HG02884 (cell line): ENCODE data around the gene TKT.
A peak's percentile ranks its signal among the peaks of the same experiment; 100 is the strongest.

Source experiments
- ATAC-seq: cut with Tn5 transposase; IDR thresholded peaks from one replicate; pipeline ENCODE4 v1.9.1; 2021; ENCODE audit warnings: mild to moderate bottlenecking, moderate library complexity; ENCODE audit not compliant: unreplicated experiment

The TKT gene

DNA sequence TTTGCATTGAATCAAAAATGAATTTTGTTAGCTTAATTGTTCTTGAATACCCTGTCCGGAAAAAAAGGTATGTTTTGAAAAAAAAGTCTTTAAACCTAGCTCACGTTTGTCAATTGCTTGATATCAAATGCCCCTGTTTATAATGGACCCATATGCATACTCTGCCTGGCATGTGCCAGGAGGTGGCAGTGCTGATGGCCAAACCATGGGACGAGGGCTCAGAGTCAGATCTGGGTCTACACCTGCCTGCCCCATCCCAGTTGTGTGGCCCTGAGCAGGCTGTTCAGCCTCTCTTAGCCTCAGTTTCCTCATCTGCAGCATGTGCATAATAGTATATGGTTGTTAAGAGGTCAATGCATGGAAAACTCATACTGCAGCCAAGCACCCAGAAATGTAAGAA is 56.0 kb downstream of the TKT start:
- no peak for ATAC-seq

DNA sequence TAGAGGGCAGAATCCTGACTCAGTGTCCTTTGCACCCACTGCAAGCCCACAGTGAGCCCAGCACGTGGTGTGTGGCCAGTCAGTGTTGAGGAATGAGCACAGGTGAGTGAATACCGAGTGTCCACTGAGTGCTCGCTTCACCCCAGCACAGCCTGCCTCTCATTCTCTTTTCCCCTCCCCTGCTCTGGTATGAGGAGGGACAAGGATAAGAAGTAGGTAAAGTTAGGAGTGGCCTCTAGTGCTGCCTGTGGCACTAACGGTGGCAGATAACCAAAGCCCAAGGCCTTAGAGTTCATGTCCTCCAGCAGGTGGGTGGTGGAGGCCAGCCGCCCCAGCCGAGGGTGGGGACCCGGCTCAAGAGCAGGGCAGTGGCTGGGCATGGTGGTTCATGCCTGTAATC is 56.8 kb downstream of the TKT start:
- ATAC-seq: no peak

DNA sequence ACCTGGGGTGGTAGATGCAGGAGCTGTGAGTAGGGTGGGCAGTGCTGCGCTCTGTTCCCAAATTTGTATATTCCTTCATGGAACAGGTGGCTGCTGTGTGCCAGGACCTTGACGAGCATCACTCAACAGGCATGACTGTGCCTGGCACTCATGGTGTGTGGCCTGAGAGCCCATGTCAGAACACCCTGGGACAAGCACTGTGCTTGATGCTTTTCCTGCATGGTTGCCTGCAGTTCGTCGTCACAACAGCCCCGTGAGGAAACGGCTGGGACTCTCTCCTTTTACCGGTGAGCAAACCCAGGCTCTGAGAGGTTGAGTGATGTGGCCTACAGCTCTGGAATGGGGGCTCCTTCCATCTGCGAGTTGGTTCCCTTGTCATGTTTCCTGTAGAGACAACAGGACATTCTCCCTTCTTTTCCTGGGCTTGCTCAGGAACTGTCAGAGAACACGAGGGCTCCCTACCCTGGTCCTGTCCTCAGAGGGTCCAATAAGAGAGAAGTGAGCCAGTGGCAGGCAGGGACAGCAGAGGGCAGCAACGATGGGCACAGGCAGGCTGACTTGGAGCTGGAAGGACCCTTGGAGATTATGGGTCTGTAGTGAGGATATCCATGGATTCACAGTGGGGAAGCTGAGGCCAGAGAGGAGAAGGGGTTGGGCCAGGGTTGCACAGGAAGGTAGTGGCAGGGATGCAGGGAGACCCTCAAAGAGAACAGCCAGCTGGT is 57.4 kb downstream of the TKT start:
- ATAC-seq: no peak

GRCh38 chr3:53196575-53197407 is 59.0 kb downstream of the TKT start:
- no peak for ATAC-seq

GRCh38 chr3:53195602-53196574 is 59.9 kb downstream of the TKT start:
- no peak for ATAC-seq

DNA sequence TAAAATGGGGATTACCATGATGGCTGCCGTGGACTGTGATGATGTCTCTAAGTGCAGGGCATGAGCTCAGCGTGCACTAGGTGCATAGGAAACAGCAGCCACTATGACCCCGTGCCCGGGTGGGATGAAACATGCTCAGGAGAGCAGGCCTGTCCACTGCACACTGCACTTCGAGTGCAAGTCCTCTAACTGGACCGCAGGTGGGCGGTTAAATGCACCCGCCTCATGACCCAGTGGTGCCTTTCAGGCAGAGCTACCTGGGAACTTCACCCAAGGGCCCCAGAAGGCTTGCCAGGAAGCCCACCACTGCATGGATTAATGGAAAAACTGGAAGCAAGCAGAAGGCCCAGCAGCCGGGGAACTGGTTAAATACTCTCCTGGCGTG is 60.8 kb downstream of the TKT start:
- ATAC-seq: no peak

DNA sequence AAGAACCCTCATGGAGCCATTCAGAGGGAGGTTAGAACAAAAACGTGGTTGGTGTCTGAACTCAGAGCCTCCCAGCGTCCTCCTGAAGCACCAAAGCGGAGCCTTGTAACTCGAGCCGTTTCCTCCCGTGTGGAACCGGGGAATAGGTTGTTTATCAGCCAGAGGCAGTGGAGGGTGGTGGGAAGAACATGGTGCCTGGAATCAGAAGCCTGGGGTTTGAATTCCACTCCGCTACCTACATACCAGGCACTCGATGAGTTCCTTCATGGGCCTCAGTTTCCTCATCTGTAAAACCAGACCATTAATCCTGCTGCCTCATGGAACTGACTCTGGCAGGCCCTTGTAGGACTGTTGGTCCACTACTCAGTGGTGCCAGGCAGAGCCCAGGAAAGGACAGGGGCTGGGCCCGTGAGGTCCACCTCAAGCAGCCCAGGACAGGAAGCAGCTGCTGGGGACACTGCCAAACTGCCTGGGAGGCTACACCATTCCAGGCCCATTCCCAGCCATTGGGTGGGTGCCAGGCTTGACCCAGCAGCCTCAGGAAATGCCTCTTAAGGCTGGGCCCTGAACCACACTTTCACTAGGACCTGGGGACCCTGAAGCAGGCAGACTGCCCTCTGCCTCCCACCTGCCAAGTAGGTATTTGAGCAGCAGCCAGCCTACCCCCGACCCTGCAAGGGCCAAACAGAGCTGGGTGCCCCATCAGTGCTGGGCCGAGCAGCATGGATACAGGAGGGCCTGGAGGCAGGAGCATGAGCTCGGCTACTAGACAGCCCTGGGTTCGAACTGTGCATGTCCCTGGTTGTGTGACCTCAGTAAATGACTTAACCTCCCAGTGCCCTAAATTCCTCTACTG is 61.4 kb downstream of the TKT start:
- ATAC-seq: no peak

DNA sequence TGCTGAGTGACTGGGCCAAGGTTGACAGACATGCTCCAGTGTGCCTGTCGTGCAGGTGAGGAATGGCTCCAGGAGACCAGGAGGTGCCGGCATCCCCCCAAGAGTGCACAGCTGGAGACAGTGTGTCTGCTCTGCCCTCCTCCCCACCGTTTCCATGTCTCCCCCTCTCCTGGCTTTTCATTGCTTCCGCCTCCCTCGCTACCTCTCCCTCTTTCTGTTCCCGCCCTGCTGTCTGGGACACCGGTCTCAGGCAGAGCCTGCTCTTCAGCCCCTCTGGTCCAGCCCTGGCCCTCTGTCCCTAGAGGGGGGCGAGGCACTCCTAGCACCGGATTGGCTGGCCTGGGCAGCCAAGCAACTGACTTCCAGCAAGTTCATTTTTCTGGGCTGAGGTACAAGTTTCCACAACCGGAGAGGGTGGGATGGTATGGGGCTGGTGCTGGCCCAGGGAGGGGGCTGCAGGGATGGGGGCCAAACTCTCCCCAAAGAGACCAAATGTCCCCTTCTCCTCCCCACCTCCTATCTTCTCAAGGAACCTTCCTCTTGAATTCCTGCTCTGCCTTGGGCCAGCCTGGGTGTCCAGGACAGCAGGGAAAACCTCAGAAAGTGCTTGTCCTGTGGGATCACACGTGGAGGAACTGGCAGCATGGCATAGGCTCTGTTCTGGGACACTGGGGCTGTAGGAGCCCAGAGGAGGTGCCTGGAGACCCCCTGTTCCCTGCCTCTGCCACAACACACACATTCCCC is 62.2 kb downstream of the TKT start:
- no peak for ATAC-seq

DNA sequence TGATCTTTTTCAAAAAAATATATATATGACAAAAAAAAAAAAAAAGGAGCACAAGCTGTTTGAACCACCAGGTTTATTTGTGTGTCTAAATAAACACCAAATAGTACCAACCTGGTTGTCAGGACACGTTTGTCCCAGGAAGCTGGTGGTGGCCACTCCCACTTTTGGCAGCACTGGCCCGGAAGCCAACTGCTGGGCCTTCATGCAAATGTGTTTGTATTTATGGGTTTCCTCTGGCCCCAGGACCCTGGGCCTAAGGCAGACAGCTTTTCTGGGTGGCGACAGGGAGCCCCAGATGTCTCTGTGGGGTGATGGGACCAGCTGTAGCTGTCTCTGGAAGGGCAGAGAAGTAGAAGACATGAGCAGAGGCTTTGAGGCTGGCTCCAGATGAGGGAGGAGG is 63.2 kb downstream of the TKT start:
- ATAC-seq: peak; percentile 43

DNA sequence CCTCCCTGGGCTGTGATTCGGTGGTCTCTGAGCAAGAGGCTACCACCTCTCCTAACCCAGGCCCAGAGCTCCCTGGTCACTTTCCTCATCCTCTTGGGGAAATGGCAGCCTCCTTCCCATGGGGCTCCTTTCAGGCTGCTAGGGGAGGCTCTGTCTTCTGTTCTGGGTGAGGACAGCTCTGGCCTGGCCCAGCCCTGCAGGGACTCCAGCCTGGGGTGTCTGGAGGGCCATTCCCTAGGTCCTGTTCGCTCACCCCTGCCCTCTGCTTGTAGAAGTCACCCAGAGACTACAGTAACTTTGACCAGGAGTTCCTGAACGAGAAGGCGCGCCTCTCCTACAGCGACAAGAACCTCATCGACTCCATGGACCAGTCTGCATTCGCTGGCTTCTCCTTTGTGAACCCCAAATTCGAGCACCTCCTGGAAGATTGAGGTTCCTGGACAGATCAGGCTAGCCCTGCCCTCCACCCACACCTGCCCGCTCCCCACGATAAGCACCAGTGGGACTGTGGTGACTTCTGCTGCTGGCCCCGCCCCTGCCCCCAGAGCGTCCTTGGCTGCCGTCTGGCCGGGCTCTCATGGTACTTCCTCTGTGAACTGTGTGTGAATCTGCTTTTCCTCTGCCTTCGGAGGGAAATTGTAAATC is 63.9 kb downstream of the TKT start:
- no peak for ATAC-seq

GRCh38 chr3:53190659-53191058 is 65.2 kb downstream of the TKT start:
- no peak for ATAC-seq

DNA sequence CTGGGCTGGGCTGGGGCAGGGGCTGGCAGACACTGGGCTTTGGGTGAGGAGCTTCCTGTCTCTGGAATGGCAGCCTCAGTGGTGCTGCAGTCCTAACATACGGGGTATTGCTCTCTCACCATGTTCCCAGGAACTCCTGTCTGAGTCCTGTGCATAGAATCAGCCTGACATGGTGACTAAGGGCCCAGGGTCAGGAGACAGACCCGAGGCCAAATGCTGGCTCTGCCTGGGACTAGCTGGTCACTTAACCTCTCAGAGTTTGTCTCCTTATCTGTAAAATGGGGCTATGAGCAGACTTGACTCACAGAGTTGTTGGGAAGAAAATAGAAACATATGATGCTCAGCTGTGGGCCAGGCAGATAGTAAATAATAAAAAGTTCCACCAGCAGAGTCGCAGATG is 66.5 kb downstream of the TKT start:
- ATAC-seq: no peak

DNA sequence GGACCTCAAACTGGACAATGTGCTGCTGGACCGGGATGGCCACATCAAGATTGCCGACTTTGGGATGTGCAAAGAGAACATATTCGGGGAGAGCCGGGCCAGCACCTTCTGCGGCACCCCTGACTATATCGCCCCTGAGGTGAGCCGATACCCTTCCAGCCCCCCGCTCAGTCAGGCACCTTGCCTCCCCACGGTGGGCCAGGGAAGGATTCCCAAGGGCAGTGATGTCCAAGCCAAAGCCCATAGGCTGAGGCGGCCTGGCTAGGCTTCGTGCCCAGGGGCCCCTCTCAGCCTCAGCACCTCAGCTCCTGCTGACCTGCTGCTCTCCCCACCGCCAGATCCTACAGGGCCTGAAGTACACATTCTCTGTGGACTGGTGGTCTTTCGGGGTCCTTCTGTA is 67.1 kb downstream of the TKT start:
- no peak for ATAC-seq

GRCh38 chr3:53188136-53188685 is 67.6 kb downstream of the TKT start:
- ATAC-seq: no peak

- no peak for ATAC-seq
Measured at GRCh38 chr3:53187430-53187829, 68.4 kb downstream of the TKT start.

DNA sequence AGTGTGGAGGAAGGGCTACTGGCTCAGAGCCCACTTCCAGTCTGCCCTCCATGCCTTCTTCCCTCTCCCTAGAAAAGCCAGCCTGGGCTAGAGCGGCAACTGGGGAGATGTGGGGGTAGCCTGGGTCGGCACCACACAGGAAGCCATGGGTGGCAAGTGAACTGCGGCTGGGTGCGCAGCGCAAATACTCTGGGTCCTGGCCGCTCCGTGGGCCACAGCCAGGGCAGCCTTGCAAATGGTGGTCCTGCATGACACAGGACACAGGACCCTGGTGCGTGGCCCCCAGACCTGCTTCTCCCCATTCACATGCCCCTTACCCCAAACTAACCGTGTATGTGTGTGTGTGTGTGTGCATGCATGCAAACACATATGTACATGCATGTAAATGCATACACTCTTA is 69.1 kb downstream of the TKT start:
- no peak for ATAC-seq

- ATAC-seq: no peak
Measured at GRCh38 chr3:53185761-53186465, 69.9 kb downstream of the TKT start.

DNA sequence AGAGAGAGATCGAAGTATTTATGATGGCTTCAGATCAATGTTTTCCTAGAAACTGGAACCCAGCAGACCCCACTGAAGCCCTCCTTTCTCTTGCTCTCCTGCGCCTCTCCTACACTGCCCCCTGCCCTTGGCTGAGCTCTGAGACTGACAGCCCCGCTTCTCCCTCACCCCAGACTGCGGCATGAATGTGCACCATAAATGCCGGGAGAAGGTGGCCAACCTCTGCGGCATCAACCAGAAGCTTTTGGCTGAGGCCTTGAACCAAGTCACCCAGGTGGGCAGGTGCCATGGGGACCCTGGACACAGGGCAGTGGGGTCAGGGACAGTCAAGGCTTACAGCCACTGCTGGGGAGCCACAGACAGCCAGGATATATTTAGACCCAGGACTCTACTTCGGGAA is 71.1 kb downstream of the TKT start:
- ATAC-seq: no peak
